Measurements from ENCODE around the gene OR2D3. TPM values are rescaled to one million over a fixed set of nuclear protein-coding genes. Genes with fewer than 3 reads are reported as not detected.

The OR2D3 gene
- total RNA-seq, 4 donors from 2014 or later, result not detected

- no peak for TF ChIP-seq CTCF (IDR thresholded peaks at IDR 0.05; ENCODE audit: low read depth)
These were observed 8.9 kb upstream of the OR2D3 start for GRCh38 chr11:6911948-6912347.

- no peak for TF ChIP-seq CTCF (IDR thresholded peaks at IDR 0.05; ENCODE audit: low read depth)
These were observed 1.1 kb upstream of the OR2D3 start for GRCh38 chr11:6919698-6920097.

GRCh38 chr11:6925007-6925577 lies 4.3 kb downstream of the OR2D3 start:
- no peak for TF ChIP-seq CTCF (IDR thresholded peaks at IDR 0.05; ENCODE audit: low read depth)

GRCh38 chr11:6925636-6926207 lies 4.9 kb downstream of the OR2D3 start:
- no peak for TF ChIP-seq CTCF (IDR thresholded peaks at IDR 0.05; ENCODE audit: low read depth)

- no peak for TF ChIP-seq CTCF (IDR thresholded peaks at IDR 0.05; ENCODE audit: low read depth)
These were observed 5.6 kb downstream of the OR2D3 start, which contains the start of gene ZNF215 for GRCh38 chr11:6926208-6927029. Gene ZNF215 (plus strand): TSS chr11:6926426. CDS start chr11:6932273, 5,847 bp downstream.

- TF ChIP-seq CTCF (IDR thresholded peaks at IDR 0.05; ENCODE audit: low read depth), result no peak
These were observed 6.3 kb downstream of the OR2D3 start for GRCh38 chr11:6927030-6927617.

GRCh38 chr11:6928916-6929315 lies 8.1 kb downstream of the OR2D3 start:
- no peak for TF ChIP-seq CTCF (IDR thresholded peaks at IDR 0.05; ENCODE audit: low read depth)

Data from subcutaneous adipose tissue (tissue), 4 donors.